HG03045 (cell line): Measurements from ENCODE around the gene PFKM.
"Not testable (repeated sequence)": the region's sequence is repeated elsewhere in the genome, so short reads cannot be mapped to it uniquely, and the experiment has no call there.

Source experiments
- ATAC-seq: cut with Tn5 transposase; IDR thresholded peaks from one replicate; pipeline ENCODE4 v1.9.1; 2021; ENCODE audit warnings: mild to moderate bottlenecking, moderate library complexity; ENCODE audit not compliant: unreplicated experiment

The PFKM gene

GRCh38 chr12:48110691-48111311, 8.4 kb upstream of the PFKM start:
- no peak for ATAC-seq

DNA sequence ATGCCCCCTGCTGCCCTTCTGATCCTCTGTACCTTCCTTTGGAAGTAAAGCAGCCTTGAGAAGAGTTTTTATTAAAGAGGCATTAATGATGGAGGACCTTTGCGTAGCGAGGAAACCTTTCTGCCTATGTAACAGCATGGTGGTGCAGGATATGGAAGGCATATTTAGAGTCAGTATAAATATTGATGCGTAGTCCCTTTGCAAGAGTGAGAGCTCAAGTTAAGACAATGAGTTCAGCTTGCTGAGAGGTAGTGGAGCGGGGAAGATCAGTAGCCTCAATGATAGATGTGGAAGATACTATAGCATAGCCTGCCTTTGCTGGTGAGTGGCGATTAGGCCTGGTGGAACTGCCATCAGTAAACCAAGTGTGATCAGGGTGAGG, 7.9 kb upstream of the PFKM start:
- ATAC-seq, result not testable (repeated sequence)

- no peak for ATAC-seq
These were observed 3.2 kb upstream of the PFKM start for GRCh38 chr12:48115957-48116356.

DNA sequence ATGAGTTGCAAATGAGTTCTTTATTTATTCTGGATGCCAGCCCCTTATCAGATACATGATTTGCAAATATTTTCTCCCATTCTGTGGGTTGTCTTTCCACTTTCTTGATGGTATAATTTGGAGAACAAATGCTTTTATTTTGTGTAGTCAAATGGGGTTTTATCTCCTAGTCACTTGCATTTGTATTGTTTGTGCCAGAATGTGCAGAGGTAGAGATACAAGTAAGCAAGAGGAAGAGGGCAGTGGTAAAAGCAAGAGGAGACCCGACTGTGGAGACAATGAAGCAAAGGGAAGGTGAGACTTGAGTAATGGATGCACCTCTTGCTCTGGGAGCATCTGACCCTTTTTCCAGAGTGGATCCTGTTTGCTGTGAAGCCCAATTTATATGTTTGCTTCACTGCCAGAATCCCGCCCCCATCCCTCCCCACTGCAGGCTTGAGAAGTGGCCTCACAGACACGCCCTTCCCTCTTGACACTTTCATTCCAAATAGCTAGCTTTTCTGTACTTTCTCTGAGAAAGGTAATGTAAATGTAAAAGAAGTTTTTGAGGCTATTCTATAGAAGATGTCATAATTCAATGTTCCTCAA, 786 bp upstream of the PFKM start:
- no peak for ATAC-seq

- ATAC-seq, result no peak
These were observed 651 bp downstream of the PFKM start for GRCh38 chr12:48119834-48120195.

DNA sequence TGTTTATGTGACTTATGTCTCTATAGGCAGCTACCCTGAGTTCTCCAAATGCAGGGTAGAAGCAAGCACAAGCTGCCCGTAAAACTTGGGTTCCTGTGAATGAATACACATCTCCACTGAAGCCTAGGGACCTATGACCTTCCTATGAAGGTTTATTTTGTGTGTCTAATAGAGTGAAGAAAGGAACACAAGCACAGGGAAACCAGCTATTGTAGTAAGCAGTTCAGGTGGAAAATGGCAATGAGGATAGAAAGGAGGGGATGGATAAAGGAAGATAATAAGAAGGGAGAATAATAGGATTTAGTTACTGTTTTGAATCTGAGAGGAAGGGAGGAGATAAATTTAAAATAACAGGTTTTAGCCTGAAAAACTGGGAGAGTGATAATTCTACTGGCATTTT, 2.4 kb downstream of the PFKM start:
- ATAC-seq, result no peak

GRCh38 chr12:48122065-48122834, 3.1 kb downstream of the PFKM start:
- ATAC-seq, result no peak

DNA sequence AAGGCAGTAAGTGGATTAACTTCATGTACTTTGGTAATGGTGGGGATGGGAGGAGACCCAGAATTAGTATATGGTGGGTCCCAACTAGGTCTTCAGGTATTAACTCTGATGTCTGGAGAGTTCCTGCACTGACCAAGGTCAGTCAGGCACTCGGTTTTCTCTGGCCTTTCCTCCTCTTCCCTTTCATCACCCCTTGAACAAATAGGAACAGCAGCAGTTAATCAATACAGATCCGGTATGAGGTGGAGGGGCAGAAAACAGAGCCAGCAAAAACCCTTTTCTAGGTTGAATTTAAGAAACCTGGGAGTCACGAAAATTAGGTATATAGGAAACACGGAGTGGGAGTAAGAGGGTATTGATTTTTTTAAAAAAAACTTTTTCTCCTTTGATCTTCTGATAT, 4.0 kb downstream of the PFKM start:
- ATAC-seq, result no peak

DNA sequence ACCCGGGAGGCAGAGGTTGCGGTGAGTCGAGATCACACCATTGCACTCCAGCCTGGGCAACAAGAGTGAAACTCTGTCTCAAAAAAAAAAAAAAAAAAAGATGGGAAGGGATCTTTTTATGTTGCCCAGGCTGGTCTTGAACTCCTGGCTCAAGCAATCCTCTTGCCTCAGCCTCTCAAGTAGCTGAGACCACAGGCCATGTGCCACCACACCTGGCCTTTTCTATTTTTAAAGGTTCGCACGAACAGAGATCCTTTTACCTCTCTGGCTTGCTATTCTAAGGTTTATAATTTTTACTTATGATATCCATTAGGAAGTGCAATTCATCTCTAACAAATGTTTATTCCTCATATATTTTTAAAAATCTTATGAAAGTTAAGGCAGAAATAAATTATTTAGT, 6.4 kb downstream of the PFKM start:
- not testable (repeated sequence) for ATAC-seq

- ATAC-seq, result no peak
These were observed 6.8 kb downstream of the PFKM start for GRCh38 chr12:48125985-48126384.

GRCh38 chr12:48126953-48127630, 7.9 kb downstream of the PFKM start:
- ATAC-seq, result no peak

DNA sequence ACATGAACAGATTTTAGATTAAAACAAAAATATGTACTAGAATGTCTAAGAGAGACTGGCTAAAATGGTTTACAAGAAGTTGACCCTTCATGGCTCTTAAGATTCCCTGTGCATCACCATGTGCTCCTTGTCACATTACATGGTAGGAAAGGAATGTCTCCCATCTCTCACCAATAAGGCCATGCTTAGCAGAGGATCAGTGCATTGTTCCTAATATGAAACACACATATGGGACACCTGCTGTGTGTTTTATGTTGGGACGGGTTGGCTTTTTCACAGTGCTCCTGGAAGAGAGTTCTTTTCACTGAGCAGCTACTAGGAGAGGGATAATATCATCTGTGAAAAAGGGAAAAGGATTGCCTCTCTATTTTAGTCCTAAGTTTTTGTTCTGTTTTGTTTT, 9.6 kb downstream of the PFKM start:
- no peak for ATAC-seq

DNA sequence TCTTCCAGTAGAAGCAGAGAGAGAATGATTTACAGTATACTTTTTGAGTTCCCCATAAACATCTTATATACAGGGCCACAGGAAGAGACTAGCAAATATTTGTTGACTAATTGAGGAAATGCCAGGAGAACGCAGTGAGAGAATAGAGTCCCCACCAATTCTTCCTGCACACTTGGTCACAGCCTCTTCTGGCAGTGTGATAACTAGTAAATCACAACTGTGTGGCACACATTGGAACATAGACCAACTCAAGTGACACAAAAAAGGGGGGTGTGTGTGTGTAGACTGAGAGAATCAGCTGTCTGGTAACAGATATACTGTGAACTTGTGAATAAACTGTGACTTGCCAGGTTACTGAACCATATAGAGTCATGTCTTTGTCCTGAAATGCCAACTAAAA, 10.2 kb downstream of the PFKM start:
- ATAC-seq, result no peak

GRCh38 chr12:48131517-48131916, 12.4 kb downstream of the PFKM start:
- ATAC-seq, result no peak

GRCh38 chr12:48132826-48133225, 13.7 kb downstream of the PFKM start:
- no peak for ATAC-seq

- ATAC-seq, result no peak
These were observed 15.9 kb downstream of the PFKM start for GRCh38 chr12:48135027-48135426.

- ATAC-seq, result no peak
These were observed 23.9 kb downstream of the PFKM start for GRCh38 chr12:48142818-48143674.

- no peak for ATAC-seq
These were observed 24.7 kb downstream of the PFKM start for GRCh38 chr12:48143898-48144297.

- ATAC-seq, result no peak
These were observed 26.8 kb downstream of the PFKM start for GRCh38 chr12:48145981-48146380.

DNA sequence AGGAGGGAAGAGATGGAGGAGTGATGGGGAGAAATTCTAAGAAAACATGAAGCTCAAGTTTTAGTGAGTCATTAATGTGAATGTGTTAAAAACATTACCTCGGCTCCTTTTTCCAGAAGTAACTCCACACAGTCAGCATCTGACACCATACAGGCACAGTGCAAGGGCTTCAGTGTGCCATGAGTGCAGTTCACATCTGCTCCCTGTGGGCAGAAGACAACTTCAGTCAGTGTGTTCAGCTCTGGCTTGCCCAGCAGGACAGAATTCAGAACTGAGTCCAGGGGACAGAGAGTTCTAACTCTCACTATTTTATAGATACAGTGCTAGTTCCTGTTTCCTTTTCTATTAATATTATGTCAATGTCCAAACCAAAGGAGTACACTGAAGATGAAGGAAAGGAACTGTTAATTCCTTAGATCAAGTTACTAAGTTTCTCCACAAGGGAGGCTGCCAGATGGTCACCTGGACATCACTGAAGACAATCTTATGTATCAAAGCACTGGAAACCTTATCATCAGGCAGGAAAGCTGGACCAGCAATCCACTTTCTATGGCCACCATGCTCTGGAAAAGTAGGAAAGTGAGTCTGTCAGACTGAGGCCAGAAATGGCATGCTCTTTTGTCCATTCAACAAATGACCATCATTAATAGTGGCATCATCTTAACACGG, 32.1 kb downstream of the PFKM start:
- ATAC-seq, result no peak
